GM21529 (cell line): Measurements from ENCODE around the gene AKAP12.
"Not testable (repeated sequence)": the region's sequence is repeated elsewhere in the genome, so short reads cannot be mapped to it uniquely, and the experiment has no call there.

Experiments
- ATAC-seq: cut with Tn5 transposase; IDR thresholded peaks from one replicate; pipeline ENCODE4 v1.9.1; 2021; ENCODE audit not compliant: unreplicated experiment

Gene AKAP12

GRCh38 chr6:151309619-151310018 lies 69.9 kb downstream of the AKAP12 start:
- no peak for ATAC-seq

- ATAC-seq = no peak
Measured at GRCh38 chr6:151310279-151310678, 70.5 kb downstream of the AKAP12 start.

GRCh38 chr6:151310852-151311767 lies 71.3 kb downstream of the AKAP12 start:
- ATAC-seq = no peak

- ATAC-seq = no peak
Measured at GRCh38 chr6:151313066-151313491, 73.3 kb downstream of the AKAP12 start.

- ATAC-seq = not testable (repeated sequence)
Measured at GRCh38 chr6:151315661-151316060, 75.9 kb downstream of the AKAP12 start.

GRCh38 chr6:151317103-151317994 lies 77.6 kb downstream of the AKAP12 start:
- ATAC-seq = no peak

- no peak for ATAC-seq
Measured at GRCh38 chr6:151317995-151318365, 78.2 kb downstream of the AKAP12 start.

GRCh38 chr6:151320140-151320539 lies 80.4 kb downstream of the AKAP12 start:
- ATAC-seq = no peak

- no peak for ATAC-seq
Measured at GRCh38 chr6:151321438-151321837, 81.7 kb downstream of the AKAP12 start.

- no peak for ATAC-seq
Measured at GRCh38 chr6:151322570-151322969, 82.8 kb downstream of the AKAP12 start.

GRCh38 chr6:151323791-151324487 lies 84.2 kb downstream of the AKAP12 start:
- peak; percentile 76 for ATAC-seq

GRCh38 chr6:151324488-151324825 lies 84.7 kb downstream of the AKAP12 start:
- peak; percentile 10 for ATAC-seq

- ATAC-seq = peak; percentile 43
Measured at GRCh38 chr6:151325075-151326050, 85.6 kb downstream of the AKAP12 start.

GRCh38 chr6:151326116-151326825 lies 86.5 kb downstream of the AKAP12 start:
- ATAC-seq = no peak

GRCh38 chr6:151327101-151327500 lies 87.3 kb downstream of the AKAP12 start:
- ATAC-seq = no peak

GRCh38 chr6:151330130-151330696 lies 90.4 kb downstream of the AKAP12 start:
- no peak for ATAC-seq

GRCh38 chr6:151335930-151336329 lies 96.2 kb downstream of the AKAP12 start:
- ATAC-seq = no peak

GRCh38 chr6:151338651-151339200 lies 99.0 kb downstream of the AKAP12 start:
- ATAC-seq = no peak

- ATAC-seq = no peak
Measured at GRCh38 chr6:151339369-151339768, 99.6 kb downstream of the AKAP12 start.
